Astrocyte (in vitro differentiated cells and primary cell): ENCODE results near the gene ZBED1. TPM values are rescaled to one million over a fixed set of nuclear protein-coding genes. Genes with fewer than 3 reads are reported as not detected.

Experiments
- DNase-seq: peaks from one replicate; pipeline ENCODE4 v3.0.0-alpha.2; 2010; ENCODE audit warnings: low read depth
- FAIRE-seq: peaks from 2 replicates; lab custom pipeline; 2011; peaks lifted over from hg19 to GRCh38; lab: Jason Lieb, UNC
- H2AFZ ChIP-seq: 2 replicates; pipeline ENCODE4 v1.6.0; 2012; ENCODE audit warnings: low read depth, low read length, inconsistent platforms
- H3K27ac ChIP-seq: 2 replicates; pipeline ENCODE4 v1.5.1; 2011; ENCODE audit warnings: low read depth, low read length, inconsistent platforms
- H3K27me3 ChIP-seq: 2 replicates; pipeline ENCODE4 v1.6.0; 2011; ENCODE audit warnings: low read length, inconsistent platforms; ENCODE audit not compliant: insufficient read depth
- H3K36me3 ChIP-seq: 2 replicates; pipeline ENCODE4 v1.5.1; 2011; ENCODE audit warnings: low read length, inconsistent platforms; ENCODE audit not compliant: insufficient read depth
- H3K4me1 ChIP-seq: 2 replicates; pipeline ENCODE4 v1.5.1; 2011; ENCODE audit warnings: low read length, inconsistent platforms; ENCODE audit not compliant: insufficient read depth
- H3K4me2 ChIP-seq: 2 replicates; pipeline ENCODE4 v1.6.0; 2012; ENCODE audit warnings: low read length, inconsistent platforms
- H3K4me3 ChIP-seq: 2 replicates; pipeline ENCODE4 v1.5.1; 2011; ENCODE audit warnings: low read depth, mild to moderate bottlenecking, low read length, inconsistent platforms; ENCODE audit not compliant: insufficient read depth
- H3K79me2 ChIP-seq: 2 replicates; pipeline ENCODE4 v1.6.0; 2012; ENCODE audit warnings: mild to moderate bottlenecking, low read length, inconsistent platforms; ENCODE audit not compliant: insufficient read depth
- H3K9ac ChIP-seq: 2 replicates; pipeline ENCODE4 v1.6.0; 2012; ENCODE audit warnings: mild to moderate bottlenecking, low read length, inconsistent platforms
- H3K9me3 ChIP-seq: 2 replicates; pipeline ENCODE4 v1.5.1; 2012; ENCODE audit warnings: low read depth, mild to moderate bottlenecking, low read length, inconsistent platforms; ENCODE audit not compliant: insufficient read depth
- H4K20me1 ChIP-seq: 2 replicates; pipeline ENCODE4 v1.6.0; 2012; ENCODE audit warnings: low read length, inconsistent platforms; ENCODE audit not compliant: insufficient read depth
- H3K27ac Mint-ChIP-seq: one replicate; pipeline ENCODE4 v1.8.0; 2021; ENCODE audit warnings: mild to moderate bottlenecking, mixed read lengths; ENCODE audit not compliant: unreplicated experiment
- H3K27me3 Mint-ChIP-seq: one replicate; pipeline ENCODE4 v1.8.0; 2021; ENCODE audit warnings: low read depth, mixed read lengths; ENCODE audit not compliant: unreplicated experiment
- H3K36me3 Mint-ChIP-seq: one replicate; pipeline ENCODE4 v1.8.0; 2021; ENCODE audit warnings: low read depth, mixed read lengths; ENCODE audit not compliant: unreplicated experiment
- H3K4me1 Mint-ChIP-seq: one replicate; pipeline ENCODE4 v1.8.0; 2021; ENCODE audit warnings: low read depth, mixed read lengths; ENCODE audit not compliant: unreplicated experiment
- H3K4me3 Mint-ChIP-seq: one replicate; pipeline ENCODE4 v1.8.0; 2021; ENCODE audit warnings: mild to moderate bottlenecking, moderate library complexity, mixed read lengths; ENCODE audit not compliant: unreplicated experiment
- H3K9me3 Mint-ChIP-seq: one replicate; pipeline ENCODE4 v1.8.0; 2021; ENCODE audit warnings: mild to moderate bottlenecking, mixed read lengths; ENCODE audit not compliant: unreplicated experiment
- EZH2 ChIP-seq: IDR thresholded peaks from 2 replicates; pipeline ENCODE4 v1.6.1; 2012; ENCODE audit warnings: mild to moderate bottlenecking, low read length, inconsistent platforms; ENCODE audit not compliant: insufficient read depth
- total RNA-seq: library from RNA; stranded (reverse); gene quantifications from 2 replicates; pipeline ENCODE4 v1.2.1, GENCODE V29; 2021
- TF ChIP-seq, protein P1 (sequence below): IDR thresholded peaks from 2 replicates; pipeline ENCODE4 v1.5.1; 2011; ENCODE audit warnings: low read depth, mild to moderate bottlenecking, inconsistent platforms, low read length, moderate library complexity; ENCODE audit not compliant: insufficient read depth

The ZBED1 gene
- total RNA-seq, 1 donor from 2014 or later = 19.9 TPM

DNA sequence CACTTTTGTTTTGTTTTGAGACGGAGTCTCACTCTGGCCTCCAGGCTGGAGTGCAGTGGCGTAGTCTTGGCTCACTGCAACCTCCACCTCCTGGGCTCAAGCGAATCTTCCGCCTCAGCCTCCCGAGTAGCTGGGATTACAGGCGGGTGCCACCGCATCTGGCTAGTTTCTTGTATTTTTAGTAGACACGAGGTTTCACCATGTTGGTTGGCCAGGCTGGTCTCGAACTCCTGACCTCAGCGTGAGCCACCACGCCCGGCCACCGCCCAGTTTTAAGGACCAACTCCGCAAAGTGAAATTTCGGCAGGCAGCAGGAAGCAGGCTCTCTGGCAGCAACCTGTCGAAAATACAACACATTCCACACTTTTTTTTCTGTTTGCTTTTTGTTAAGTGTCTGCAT is 13.4 kb downstream of the ZBED1 start:
- no peak for FAIRE-seq
- H3K9me3 Mint-ChIP-seq = peaks cover 2% of the 10 kb centered on the region
- Histone ChIP-seq H3K79me2 (peaks cover 67% of the 10 kb centered on the region), H3K4me3 (no peak overlapping the region), H3K36me3 (peaks cover 14% of the 10 kb centered on the region), H3K4me1 (peaks cover 16% of the 10 kb centered on the region), H3K9ac (no peak overlapping the region), H3K9me3 (no peaks in the 10 kb centered on the region), H3K27ac (no peak overlapping the region), H3K4me2 (no peak overlapping the region), H2AFZ (no peak overlapping the region), H4K20me1 (peaks cover 19% of the 10 kb centered on the region), H3K27me3 (no peaks in the 10 kb centered on the region)
- TF ChIP-seq, protein P1, sequence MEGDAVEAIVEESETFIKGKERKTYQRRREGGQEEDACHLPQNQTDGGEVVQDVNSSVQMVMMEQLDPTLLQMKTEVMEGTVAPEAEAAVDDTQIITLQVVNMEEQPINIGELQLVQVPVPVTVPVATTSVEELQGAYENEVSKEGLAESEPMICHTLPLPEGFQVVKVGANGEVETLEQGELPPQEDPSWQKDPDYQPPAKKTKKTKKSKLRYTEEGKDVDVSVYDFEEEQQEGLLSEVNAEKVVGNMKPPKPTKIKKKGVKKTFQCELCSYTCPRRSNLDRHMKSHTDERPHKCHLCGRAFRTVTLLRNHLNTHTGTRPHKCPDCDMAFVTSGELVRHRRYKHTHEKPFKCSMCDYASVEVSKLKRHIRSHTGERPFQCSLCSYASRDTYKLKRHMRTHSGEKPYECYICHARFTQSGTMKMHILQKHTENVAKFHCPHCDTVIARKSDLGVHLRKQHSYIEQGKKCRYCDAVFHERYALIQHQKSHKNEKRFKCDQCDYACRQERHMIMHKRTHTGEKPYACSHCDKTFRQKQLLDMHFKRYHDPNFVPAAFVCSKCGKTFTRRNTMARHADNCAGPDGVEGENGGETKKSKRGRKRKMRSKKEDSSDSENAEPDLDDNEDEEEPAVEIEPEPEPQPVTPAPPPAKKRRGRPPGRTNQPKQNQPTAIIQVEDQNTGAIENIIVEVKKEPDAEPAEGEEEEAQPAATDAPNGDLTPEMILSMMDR = no peak
- TF ChIP-seq EZH2 = no peak
- DNase-seq = no peak
- peaks cover 4% of the 10 kb centered on the region for H3K4me1 Mint-ChIP-seq
- no peak overlapping the region for H3K4me3 Mint-ChIP-seq
- no peak overlapping the region for H3K27ac Mint-ChIP-seq
- H3K36me3 Mint-ChIP-seq = peaks cover 28% of the 10 kb centered on the region
- H3K27me3 Mint-ChIP-seq = no peaks in the 10 kb centered on the region

DNA sequence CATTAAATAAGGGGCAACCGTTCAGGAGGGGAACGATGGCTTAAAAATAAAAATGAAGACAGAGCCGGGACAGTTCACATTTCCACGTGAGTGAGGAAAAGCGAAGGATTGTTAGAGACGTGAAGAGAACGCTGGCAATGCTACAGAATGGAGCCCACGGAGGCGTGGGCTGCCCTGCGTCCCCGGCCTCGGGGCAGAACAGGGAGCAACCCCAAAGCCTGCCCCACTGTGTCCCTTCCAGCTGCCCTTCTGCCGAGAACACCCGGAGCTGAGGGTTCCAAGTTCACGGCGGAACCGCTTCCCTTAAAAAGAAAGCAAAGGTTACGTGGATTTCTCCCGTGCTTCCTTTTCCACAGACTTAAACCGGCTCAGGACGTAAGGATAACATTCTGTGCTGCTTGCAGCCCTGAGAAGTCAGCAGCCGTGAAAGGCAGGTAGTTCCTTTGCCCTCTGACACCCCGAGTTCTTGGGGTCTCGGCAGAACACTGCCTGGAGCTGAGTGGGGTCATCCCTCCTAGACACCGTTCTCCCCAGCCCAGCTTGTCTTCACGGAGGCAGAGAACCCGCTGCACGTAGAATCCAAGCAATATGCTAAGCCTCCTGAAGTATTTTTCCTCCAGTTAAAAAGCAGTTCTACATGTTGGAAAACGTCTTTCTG is 14.2 kb downstream of the ZBED1 start:
- peaks cover 59% of the 10 kb centered on the region for H3K79me2 ChIP-seq
- H3K27me3 Mint-ChIP-seq = no peaks in the 10 kb centered on the region
- no peak overlapping the region for H3K4me3 Mint-ChIP-seq
- no peak overlapping the region for H3K9ac ChIP-seq
- H3K36me3 Mint-ChIP-seq = peaks cover 28% of the 10 kb centered on the region
- H3K4me2 ChIP-seq = no peak overlapping the region
- no peak overlapping the region for H2AFZ ChIP-seq
- H3K9me3 ChIP-seq = no peaks in the 10 kb centered on the region
- H3K4me3 ChIP-seq = no peak overlapping the region
- peaks cover 14% of the 10 kb centered on the region for H3K36me3 ChIP-seq
- H3K27ac ChIP-seq = no peak overlapping the region
- H3K4me1 ChIP-seq = peaks cover 16% of the 10 kb centered on the region
- peaks cover 2% of the 10 kb centered on the region for H3K9me3 Mint-ChIP-seq
- TF ChIP-seq, protein P1 = no peak
- no peak for TF ChIP-seq EZH2
- no peaks in the 10 kb centered on the region for H3K27me3 ChIP-seq
- H3K4me1 Mint-ChIP-seq = peaks cover 4% of the 10 kb centered on the region
- H3K27ac Mint-ChIP-seq = no peak overlapping the region
- FAIRE-seq (no peak), DNase-seq (no peak)
- H4K20me1 ChIP-seq = peaks cover 13% of the 10 kb centered on the region

DNA sequence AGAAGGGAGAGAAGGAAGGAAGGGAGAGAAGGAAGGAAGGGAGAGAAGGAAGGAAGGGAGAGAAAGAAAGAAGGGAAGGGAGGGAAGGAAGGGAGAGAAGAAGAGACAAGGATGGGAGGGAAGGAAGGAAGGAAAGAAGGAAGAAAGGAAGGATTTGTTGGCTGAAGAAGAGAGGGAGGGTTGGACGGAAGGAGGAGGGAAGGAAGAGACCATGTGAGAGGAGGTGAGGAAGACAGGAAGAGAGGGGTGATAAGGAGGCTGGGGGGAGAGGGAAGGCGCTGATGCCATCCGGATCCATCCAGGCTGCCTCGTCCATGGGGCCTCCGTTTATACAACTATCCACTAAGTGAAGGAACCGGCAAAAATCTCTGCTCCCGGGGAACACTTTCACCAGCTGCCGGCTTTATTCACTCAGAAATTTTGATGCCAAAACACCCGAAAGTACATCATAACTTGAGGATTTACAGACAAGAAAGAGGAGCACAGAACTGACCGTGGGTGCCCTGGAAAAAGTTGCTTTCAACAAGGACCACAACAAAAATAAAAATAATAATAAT is 14.9 kb downstream of the ZBED1 start:
- Histone ChIP-seq H3K79me2 (peaks cover 59% of the 10 kb centered on the region), H2AFZ (no peak overlapping the region), H3K9me3 (no peaks in the 10 kb centered on the region), H3K4me3 (no peak overlapping the region), H3K9ac (peak overlapping the region; percentile 41), H4K20me1 (peaks cover 7% of the 10 kb centered on the region), H3K27ac (no peak overlapping the region), H3K36me3 (peaks cover 14% of the 10 kb centered on the region), H3K27me3 (no peaks in the 10 kb centered on the region), H3K4me2 (peak overlapping the region; percentile 54), H3K4me1 (peaks cover 16% of the 10 kb centered on the region)
- peaks cover 2% of the 10 kb centered on the region for H3K9me3 Mint-ChIP-seq
- FAIRE-seq (no peak), DNase-seq (no peak)
- no peak overlapping the region for H3K27ac Mint-ChIP-seq
- H3K27me3 Mint-ChIP-seq = no peaks in the 10 kb centered on the region
- TF ChIP-seq EZH2 = no peak
- TF ChIP-seq, protein P1 = no peak
- no peak overlapping the region for H3K4me3 Mint-ChIP-seq
- peaks cover 30% of the 10 kb centered on the region for H3K36me3 Mint-ChIP-seq
- H3K4me1 Mint-ChIP-seq = peaks cover 4% of the 10 kb centered on the region
